ENCODE results near the gene IFI44L.

IFI44L gene

GRCh38 chr1:78619803-78620579, at the start of gene IFI44L:
Gene IFI44L, plus strand, starts transcription at chr1:78620448. Its CDS starts 7,468 bp downstream, at chr1:78627916.
- DNase-seq (ENCODE audit: low read depth), result peak; percentile 26

GRCh38 chr1:78570539-78570938, 49.7 kb upstream of the IFI44L start:
- no peak for DNase-seq (ENCODE audit: low read depth)

GRCh38 chr1:78577257-78578100, 42.8 kb upstream of the IFI44L start:
- no peak for DNase-seq (ENCODE audit: low read depth)

GRCh38 chr1:78586572-78586971, 33.7 kb upstream of the IFI44L start:
- DNase-seq (ENCODE audit: low read depth), result no peak

- DNase-seq (ENCODE audit: low read depth), result no peak
These were observed 33.0 kb upstream of the IFI44L start for GRCh38 chr1:78587211-78587610.

GRCh38 chr1:78591971-78592370, 28.3 kb upstream of the IFI44L start:
- no peak for DNase-seq (ENCODE audit: low read depth)

GRCh38 chr1:78599294-78599693, 21.0 kb upstream of the IFI44L start:
- no peak for DNase-seq (ENCODE audit: low read depth)

GRCh38 chr1:78601068-78601467, 19.2 kb upstream of the IFI44L start:
- no peak for DNase-seq (ENCODE audit: low read depth)

- no peak for DNase-seq (ENCODE audit: low read depth)
These were observed 17.0 kb upstream of the IFI44L start for GRCh38 chr1:78603206-78603605.

GRCh38 chr1:78604643-78605042, 15.6 kb upstream of the IFI44L start:
- DNase-seq (ENCODE audit: low read depth), result no peak

- no peak for DNase-seq (ENCODE audit: low read depth)
These were observed 14.0 kb upstream of the IFI44L start for GRCh38 chr1:78606274-78606673.

- no peak for DNase-seq (ENCODE audit: low read depth)
These were observed 12.8 kb upstream of the IFI44L start for GRCh38 chr1:78607334-78607927.

- DNase-seq (ENCODE audit: low read depth), result no peak
These were observed 12.3 kb upstream of the IFI44L start for GRCh38 chr1:78607944-78608343.

- peak; percentile 2 for DNase-seq (ENCODE audit: low read depth)
These were observed 2.6 kb upstream of the IFI44L start for GRCh38 chr1:78617615-78618026.

GRCh38 chr1:78619032-78619431, 1.2 kb upstream of the IFI44L start:
- DNase-seq (ENCODE audit: low read depth), result no peak

GRCh38 chr1:78619446-78619802, 824 bp upstream of the IFI44L start:
- DNase-seq (ENCODE audit: low read depth), result no peak

- no peak for DNase-seq (ENCODE audit: low read depth)
These were observed 418 bp downstream of the IFI44L start for GRCh38 chr1:78620666-78621065.

GRCh38 chr1:78622548-78622947, 2.3 kb downstream of the IFI44L start:
- DNase-seq (ENCODE audit: low read depth), result no peak

GRCh38 chr1:78624035-78624434, 3.8 kb downstream of the IFI44L start:
- DNase-seq (ENCODE audit: low read depth), result no peak

GRCh38 chr1:78627321-78627720, 7.1 kb downstream of the IFI44L start:
- DNase-seq (ENCODE audit: low read depth), result no peak

GRCh38 chr1:78630600-78630999, 10.4 kb downstream of the IFI44L start:
- DNase-seq (ENCODE audit: low read depth), result no peak

- no peak for DNase-seq (ENCODE audit: low read depth)
These were observed 13.0 kb downstream of the IFI44L start for GRCh38 chr1:78633209-78633608.

- no peak for DNase-seq (ENCODE audit: low read depth)
These were observed 20.2 kb downstream of the IFI44L start for GRCh38 chr1:78640462-78640861.
